CD4-positive, alpha-beta T cell treated with Interleukin-2 at 100 ng/mL for 4 hours (primary cell): ENCODE results near the gene MT2A.

Experiments
- DNase-seq: peaks from one replicate; pipeline ENCODE4 v3.0.0-alpha.2; 2020; ENCODE audit warnings: low spot score

The MT2A gene

DNA sequence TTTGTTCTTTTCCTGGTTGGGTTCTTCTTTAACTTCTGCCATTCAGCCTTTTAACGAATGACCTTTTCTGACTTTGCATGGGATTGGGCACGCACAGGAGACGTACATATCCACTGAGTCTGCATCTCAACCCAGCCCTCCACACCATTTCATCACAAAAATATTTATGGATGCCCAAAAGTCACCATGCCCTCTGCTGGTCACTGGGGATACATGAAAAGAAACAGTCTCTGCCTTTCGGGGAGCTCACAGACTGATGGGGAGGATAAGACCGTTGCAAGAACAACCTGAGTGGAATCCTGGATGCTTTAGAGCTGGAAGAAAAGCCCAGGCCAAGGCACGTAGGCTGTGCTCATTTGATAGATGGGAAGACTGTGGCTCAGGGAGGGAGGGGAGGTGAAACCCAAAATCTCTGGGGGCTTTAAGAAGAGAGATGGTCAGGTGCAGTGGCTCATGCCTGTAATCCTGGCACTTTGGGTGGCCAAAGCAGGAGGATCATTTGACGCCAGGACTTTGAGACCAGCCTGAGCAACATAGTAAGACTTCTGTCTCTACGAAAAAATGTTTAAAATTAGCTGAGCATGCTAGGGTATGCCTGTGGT is 7.9 kb upstream of the MT2A start:
- DNase-seq, result peak; percentile 55

- no peak for DNase-seq
Measured at GRCh38 chr16:56601325-56601724, 7.1 kb upstream of the MT2A start.

DNA sequence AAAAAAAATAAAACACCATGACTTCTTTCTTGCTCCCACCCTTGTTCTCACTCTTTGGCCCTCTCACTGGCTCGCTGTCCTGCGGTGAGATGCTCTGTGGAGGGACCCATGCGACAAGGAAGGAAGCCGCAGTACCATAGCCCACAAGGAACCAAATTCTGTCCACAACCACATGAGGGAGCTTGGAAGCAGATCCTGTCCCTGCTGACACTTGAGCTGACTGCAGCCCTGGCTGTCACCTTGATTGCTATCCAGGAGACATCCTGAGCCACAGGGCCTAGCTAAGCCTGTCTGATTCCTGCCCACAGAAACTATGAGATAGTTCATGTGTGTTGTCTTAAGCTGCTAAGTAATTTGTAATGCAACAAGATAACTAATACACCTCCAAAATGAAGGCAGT is 4.8 kb upstream of the MT2A start:
- no peak for DNase-seq

DNA sequence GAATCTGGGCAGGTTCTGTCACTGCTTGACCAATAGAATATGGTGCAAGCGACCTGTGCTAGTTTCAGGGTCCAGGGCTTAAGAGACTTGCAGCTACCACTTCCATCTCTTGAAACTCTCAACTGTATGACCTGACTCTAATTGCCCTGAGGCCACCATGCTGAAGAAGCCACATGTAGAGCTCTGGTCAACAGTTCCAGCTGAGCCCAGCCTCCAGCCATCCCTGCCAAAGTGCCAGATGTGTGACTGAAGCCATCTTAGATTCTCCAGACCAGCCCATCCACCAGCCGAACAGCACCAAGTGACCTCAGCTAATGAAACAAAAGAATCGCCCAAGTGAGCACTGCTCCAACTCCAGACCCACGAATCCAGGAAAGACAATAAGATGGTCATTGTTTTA is 3.4 kb upstream of the MT2A start:
- DNase-seq, result no peak

- DNase-seq, result no peak
Measured at GRCh38 chr16:56605475-56605874, 2.9 kb upstream of the MT2A start.

GRCh38 chr16:56606071-56606475 is 2.3 kb upstream of the MT2A start:
- DNase-seq, result no peak

- DNase-seq, result no peak
Measured at GRCh38 chr16:56606476-56607108, 1.8 kb upstream of the MT2A start.

GRCh38 chr16:56607109-56607618 is 1.2 kb upstream of the MT2A start:
- no peak for DNase-seq

DNA sequence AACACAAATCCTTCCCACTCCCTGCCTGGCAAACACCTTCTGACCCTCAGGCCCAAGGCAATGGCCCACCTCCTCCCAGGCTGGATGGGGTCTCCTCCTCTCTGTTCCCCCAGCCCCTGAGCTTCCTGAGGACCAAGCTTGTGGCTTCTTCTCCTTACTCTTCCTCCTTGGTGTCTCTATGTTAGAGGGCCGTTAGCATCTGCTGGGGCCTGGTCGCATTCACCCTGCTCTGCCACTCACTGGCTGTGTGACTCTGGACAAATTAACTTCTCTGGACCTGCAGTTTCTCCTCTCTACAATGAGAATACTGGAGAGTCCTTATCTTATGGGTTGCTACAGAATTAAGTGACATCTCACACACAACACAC is 725 bp upstream of the MT2A start:
- no peak for DNase-seq

GRCh38 chr16:56608876-56609462 is 585 bp downstream of the MT2A start:
- no peak for DNase-seq

- peak; percentile 73 for DNase-seq
Measured at GRCh38 chr16:56609463-56609921, 1.1 kb downstream of the MT2A start.

DNA sequence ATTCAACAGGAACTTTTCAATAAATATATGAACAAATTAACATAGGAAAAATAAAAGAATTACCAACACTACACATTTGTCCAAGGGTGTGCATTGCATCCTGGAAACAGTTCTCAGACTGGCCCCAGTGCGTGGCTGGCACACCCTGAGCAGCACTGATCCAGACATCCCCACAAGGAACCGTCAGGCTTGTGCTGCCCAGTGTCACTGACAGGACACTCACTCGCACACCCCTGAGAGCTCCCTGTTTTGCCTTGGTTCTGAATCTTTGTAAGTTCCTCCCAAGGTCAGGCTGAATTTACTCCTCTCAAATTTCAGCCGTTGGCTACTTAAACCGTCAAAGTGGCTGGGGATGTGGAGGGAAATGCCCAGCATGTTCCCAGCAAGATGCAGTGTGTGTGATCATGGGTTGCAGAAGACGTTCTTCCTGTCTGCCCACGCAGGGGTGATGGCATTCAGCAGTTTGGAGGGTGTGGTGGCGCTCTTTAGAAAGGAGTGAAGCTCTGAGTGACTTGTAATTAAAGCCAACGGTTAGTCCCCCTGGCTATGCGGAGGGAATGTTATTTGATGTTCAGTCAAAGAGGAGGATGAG is 1.7 kb downstream of the MT2A start:
- peak; percentile 57 for DNase-seq

DNA sequence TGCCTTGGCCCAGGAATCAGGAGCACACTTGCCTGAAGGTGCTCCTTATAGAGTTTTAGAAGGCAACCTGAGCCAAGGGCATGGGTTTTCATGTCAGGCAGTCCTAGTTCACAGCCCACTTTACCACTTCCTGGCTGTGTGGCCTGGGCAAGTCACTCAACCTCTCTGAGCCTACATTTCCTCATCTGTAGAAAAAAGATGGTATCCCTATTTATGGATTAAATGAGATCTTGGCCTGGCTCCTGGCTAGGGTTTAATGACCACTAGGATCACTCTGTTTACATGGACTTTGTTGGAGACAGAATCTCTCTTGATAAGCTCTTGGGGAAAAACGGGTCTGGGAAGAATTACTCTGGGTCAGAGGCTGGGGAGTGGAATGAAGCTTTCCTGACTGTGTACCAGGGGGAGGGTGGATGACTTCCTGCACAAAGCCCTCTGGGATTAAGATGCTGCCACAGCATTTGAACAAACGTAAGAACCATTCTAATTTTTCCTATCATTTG is 2.3 kb downstream of the MT2A start:
- DNase-seq, result peak; percentile 23

DNA sequence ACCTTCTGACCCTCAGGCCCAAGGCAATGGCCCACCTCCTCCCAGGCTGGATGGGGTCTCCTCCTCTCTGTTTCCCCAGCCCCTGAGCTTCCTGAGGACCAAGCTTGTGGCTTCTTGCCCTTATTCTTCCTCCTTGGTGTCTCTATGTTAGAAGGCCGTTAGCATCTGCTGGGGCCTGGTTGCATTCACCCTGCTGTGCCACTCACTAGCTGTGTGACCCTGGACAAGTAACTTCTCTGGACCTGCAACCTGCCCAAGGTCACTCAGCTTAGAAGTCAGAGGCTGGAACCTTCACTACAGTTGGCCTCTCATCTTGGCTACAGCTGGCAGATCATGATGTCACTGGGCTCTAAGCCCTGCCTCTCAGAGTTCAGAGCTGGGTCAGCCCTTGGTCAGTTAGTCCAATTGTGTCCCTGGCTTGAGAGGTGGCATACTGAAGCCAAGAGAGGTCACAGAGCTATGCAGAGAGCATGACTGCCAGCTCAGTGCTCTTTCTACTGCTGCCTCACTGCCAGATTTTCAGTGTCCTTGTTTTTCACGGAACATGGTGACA is 3.0 kb downstream of the MT2A start:
- no peak for DNase-seq

DNA sequence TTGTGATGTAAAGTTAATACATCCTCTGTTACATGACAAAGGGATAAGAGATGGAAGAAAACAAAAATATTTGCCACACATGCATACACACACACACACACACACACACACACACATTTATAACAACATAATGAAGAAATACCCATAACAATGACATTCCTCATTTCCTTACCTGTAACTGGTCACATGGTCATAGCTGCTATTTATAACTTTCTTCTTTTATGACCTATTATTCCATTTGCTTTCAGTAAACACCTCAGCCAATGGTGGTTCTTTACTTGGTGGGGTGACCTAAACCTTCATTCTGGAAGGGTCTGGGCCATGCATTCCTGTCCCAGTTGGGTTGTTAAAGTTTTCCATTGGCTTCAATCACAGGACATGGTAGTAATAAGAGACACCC is 5.3 kb downstream of the MT2A start:
- no peak for DNase-seq

DNA sequence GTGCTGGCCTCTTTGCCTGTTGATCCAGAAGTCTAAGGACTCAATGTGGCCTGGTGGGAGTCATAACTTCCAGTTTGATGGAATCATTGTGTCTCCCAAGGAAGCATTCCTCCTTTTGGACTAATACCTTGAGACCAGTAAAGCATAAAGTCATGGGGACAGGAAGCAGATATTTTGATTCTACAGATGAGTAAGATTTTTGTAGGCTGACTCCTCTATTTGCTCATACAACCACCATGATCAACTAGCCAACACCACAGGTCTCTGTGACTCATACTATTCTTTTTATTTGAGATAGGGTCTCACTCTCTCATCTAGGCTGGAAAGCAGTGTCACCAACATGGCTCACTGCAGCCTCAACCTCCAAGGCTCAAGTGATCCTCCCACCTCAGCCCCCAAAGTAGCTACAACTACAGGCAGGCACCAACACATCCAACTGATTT is 6.2 kb downstream of the MT2A start:
- no peak for DNase-seq

- DNase-seq, result no peak
Measured at GRCh38 chr16:56615353-56615752, 7.0 kb downstream of the MT2A start.

- DNase-seq, result no peak
Measured at GRCh38 chr16:56616608-56617211, 8.3 kb downstream of the MT2A start.

DNA sequence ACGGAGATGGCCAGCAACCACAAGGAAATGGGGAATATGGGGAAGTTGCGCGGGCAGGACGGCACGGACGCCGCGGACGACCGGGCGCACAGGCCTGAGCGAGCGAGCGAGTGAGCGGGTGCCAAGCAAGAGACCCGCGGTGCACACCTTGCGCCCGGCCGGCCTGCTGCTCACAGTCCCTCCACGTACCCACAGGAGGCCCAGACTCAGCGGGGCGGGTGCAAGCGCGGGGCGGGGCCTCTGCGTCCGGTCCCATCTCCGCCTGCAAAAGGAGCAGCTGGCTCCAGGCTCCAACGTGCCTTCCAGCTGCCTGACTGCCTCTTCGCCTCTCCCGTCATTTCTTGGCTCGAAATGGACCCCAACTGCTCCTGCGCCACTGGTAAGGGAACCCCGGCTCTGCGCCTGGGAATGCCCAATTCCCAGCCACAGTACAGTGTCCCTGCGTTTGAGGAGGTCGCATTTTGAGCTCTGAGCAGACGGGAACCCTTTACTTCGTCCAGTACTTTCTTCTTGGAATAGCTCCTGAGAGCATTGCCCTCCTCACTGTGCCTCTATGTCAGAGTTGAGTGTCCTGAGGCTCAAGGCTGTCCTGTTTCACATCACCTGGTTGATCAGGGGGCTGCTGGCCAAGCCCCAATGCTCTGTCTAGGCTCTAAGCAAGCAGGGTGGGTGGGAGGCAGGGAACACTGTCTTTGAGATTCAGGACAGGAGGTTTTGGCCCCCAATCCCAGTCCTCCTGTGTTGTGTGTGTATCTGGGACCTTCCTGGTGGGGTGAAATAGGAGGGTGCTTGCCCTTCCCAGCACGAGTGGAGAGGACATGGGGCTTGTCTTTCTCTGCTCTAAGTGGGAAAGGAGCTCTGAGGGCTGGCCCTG is 9.1 kb downstream of the MT2A start:
- peak; percentile 43 for DNase-seq

DNA sequence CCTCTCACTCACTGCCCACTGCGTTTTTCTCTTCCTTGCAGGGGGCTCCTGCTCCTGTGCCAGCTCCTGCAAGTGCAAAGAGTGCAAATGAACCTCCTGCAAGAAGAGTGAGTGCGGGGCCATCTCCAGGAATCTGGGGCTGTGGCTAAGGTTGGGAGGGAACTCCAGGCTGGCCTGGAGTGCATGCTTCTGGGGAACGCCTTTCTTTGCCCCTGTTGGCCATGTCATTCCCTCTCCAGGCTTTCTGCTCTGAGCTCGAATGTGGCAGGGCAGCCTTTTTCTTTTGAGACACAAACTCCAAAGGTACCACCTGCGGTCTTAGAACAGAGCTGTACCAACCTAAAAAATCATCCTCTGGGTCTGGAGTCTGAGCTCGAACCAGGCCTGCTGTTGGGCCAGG is 9.8 kb downstream of the MT2A start:
- DNase-seq, result no peak

DNA sequence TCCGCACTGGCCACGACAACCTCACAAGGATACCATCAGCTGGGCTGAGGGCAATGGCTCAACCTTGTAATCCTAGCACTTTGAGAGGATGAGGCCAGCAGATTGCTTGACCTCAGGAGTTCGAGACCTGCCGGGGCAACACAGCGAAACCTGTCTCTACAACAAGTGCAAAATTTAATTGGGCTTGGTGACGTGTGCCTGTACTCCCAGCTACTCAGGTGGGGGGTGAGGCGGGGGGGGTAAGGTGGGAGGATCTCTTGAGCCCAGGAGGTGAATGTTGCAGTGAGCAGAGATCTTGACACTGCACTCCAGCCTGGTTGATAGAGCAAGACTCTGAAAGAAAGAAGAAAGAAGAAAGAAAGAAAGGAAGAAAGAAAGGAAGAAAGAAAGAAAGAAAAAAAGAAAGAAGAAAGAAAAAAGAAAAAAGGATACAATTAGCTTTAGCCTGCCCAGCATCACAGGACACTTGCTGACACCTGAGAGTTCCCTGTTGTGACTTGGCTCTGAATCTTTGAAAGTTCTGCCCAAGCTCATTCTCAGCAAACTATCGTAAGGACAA is 12.0 kb downstream of the MT2A start:
- DNase-seq, result no peak
